Iris pigment epithelial cell (primary cell): ENCODE measurements around the gene MAN2B2.
A peak's percentile ranks its signal among the peaks of the same experiment; 100 is the strongest.
"Not testable (repeated sequence)": the region's sequence is repeated elsewhere in the genome, so short reads cannot be mapped to it uniquely, and the experiment has no call there.

Source experiments
- DNase-seq: peaks from one replicate; pipeline ENCODE4 v3.0.0-alpha.2; 2011; ENCODE audit warnings: low read depth

MAN2B2 gene

DNA sequence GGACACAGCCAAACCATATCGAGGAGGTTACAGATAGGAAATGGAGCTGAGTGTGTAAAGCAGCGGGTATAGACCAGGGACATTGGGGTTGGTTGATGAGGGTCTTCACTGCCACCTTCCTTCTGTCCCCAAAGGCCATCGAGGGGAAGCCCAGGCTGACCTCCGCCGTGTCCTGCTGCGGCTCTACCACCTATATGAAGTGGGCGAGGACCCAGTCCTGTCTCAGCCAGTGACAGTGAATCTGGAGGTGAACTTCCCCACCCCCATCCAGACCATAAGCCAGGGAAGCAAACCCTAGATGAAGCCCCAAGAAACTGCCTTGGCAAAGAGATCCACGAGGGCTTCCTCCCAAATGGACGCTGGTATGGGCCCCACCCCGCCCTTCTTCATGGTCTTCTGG lies 42.3 kb downstream of the MAN2B2 start:
- no peak for DNase-seq

DNA sequence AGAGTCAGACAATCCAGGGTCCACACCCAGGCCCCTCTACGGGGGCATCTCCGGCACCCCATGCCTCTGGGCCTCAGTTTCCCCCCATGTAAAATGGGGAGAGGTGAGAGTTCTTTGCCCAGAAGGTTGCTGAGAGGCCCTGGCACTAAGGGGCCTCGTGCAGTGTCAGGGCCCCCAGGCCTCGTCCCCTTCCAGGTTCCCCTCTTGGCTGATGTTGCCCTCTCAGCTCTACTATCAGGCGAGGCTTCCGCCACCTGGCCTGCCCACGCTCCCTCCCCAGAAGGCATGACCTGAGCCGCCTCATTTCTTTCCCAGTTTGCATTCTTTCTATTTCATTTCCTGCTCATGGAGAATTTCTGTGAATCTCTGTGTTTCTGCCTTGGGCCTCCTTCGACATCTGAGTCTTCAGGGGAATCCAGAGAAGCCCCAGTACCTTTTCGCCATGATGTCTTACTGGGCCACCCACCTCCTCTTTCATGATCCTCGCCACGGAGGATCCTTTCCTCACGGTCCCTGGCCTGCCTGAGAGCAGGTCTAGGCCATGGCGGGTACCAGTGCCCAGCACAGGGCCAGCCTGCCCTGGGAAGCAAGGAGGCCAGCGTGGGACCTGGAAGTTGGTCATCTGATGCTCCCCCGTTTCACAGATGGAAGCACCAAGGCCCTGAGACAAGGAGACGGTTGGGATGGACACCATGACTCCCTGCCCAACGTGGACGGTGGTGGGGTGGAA lies 43.6 kb downstream of the MAN2B2 start:
- DNase-seq, result no peak

DNA sequence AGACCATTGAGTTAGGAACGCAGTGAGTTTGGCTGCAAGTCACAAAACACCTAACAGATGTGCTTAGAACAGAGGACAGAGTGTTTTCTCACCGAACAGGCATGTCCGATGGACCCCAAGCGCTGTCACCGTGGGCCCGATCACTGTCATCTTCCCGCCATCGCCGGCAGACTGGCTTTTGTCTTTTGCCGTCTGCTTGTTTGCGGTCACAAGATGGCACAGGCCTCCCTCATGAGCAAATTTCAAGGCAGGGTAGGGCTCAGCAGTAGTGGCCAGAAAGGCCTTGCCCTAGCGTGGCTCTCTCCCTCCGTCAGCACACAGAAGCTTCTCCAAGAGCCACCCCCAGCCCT lies 44.1 kb downstream of the MAN2B2 start:
- DNase-seq, result no peak

DNA sequence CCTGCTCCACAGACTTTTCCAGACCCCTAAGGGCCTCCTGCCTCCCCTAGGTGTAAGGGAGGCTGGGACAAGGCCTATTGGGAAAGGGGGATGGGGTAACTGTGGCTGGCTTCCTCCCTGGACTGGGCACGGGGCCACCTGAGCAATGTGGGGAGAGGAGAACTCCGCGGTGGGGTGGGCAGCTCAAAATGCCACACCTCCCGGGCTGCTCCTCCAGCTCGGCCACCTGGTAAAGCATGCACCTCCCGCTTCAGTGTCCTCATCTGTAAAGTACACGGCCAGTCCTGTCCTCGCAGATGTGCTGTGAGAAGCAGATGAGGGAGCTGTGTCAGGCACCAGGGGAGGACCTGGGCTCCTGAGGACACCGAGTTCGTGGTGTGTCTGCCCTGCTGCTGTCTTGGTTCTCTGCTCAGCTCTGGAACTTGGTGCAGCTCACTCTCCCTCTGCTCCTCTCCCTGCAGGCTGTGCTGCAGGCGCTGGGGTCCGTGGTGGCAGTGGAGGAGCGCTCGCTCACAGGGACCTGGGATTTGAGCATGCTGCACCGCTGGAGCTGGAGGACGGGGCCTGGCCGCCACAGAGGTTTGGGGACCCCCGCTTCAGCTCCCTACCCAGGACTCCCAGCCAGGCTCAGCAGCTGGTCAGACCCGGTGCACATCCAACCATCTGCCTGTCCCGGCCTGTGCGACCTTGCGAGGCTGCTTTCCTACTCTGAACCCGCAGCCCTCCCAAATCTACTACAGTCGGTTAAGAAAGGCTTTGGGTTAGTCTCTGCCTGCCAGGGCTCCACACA lies 44.7 kb downstream of the MAN2B2 start:
- no peak for DNase-seq

DNA sequence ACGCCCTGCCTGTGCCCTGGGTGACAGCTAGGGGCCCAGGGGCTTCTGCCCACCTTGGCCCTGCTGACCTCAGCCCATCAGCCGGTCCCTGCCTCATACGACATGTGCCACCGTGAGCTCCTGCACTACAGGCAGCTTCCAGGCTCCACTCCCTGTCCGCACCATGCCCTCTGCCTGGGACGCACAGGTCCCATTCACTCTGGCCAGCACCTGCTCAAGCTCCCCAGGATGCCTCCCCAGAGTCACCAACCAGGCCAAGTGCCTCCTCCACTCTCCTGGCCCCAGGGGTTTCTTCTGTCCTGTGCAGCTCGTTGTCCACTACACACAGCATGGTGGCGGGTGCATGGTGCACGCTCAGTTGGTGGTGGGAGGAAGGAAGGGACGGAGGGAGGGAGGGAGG lies 45.3 kb downstream of the MAN2B2 start:
- no peak for DNase-seq

DNA sequence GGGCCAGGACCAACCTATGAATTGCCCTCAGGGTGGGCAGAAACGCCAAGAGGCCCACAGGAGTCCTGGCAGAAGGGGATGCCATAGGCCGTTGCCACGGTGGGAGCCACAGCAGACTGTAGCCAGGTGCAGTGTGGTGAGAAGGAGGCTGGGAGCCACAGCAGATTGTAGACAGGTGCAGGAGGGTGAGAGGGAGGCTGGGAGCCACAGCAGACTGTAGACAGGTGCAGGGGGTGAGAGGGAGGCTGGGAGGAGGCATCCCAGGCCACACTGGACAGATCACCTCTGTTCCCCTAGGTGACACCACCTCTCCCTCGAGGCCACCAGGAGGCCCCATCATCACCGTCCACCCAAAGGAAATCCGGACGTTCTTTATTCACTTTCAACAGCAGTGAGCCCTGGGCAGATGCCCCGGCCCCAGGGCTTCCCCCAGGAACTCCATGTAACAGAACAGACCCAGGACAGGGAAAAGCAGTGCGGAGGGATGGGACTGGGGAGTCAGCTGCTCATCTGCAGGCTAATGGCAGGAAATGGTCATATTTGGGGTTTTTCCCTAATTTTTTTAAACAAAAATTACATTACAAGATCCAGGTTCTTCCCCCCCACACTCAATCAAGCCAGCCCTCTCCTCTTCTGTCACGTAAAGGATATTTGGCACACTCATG lies 46.0 kb downstream of the MAN2B2 start:
- DNase-seq, result no peak

DNA sequence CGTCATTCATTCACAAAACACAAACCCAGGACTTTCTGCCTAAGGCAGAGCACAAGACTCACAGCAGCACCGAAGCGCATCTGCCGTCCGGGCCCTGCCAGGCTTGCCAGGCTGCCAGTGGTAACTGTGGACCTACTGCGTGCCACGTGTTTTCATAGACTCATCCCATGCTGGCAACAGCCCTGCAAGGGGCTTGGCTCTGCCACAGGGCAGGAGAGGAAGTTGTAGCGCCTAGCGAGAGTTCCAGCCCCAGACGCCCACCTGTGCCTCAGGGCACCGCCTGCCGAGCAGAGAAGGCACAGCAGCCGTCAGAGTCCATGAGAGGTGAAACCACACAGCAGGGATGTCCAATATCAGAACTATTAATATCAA lies 46.6 kb downstream of the MAN2B2 start:
- no peak for DNase-seq

DNA sequence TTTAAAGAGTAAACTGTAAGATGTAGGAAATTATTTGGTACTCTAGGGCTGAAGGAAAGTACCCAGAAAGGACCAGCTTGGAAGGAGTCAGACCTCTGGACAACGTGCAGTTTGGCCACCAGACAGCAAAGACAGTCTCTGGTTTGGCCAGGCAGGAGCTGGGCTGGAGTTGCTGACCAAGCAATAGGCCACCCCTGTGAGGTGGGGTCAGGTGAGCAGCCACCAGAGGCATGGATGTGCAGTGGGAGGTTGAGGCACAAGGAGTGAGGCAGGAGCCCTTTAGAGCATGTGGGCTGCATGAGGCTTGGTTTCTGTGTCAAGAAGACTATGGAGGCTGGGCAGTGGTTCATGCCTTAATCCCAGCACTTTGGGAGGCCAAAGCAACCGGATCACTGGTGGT lies 47.8 kb downstream of the MAN2B2 start:
- no peak for DNase-seq

DNA sequence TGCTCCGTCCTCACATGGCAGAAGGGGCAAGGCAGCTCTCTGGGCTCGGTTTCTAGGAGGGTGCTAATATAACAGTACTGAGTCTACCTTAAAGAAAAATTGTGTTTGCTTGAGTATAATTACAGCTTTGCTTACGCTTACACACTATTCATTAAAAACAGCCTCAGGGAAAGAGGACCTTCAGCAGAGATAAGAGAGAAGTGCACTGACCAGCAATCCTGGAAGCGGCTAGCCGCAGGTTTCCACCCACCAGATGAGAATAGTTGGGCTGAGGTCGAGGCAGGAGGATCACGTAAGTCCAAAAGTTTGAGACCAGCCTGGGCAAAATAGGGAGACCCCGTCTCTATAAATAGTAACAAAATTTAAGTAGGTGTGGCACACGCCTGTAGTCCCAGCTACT lies 50.3 kb downstream of the MAN2B2 start:
- no peak for DNase-seq

DNA sequence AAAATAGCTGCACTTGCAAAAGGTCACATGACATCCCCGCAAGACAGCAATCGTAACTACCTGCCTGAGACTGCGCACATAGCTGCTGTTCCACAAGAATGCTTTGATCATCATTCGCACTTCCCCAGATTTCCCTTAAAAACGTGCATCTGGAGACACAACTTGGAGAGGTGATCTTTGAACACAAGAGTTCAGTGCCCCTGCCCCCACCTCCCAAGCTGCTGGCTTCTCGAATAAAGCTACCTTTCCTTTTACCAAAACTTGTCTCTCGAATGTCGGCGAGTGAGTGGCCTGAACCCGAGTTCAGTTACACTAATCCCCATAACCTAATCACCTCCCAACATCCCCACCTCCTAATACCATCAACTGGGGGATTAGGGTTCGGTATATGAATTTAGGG lies 51.1 kb downstream of the MAN2B2 start:
- DNase-seq, result no peak

DNA sequence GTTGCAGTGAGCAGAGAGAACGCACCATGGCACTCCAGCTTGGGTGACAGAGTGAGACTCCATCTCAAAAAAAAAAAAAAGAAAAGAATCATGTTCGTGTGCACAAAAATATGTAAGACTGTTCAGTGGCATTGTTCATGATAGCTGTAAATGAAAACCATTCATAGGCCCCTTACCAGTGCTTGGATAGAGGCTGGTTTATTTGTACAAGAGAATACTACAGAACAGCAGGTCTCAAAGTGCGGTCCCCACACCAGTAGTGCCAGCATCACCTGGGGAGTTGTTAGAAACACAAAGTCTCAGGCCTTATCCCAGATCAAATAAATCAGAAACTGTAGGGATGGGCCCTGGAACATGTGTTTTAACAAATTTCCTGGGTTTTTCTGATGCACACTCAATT lies 52.8 kb downstream of the MAN2B2 start:
- DNase-seq, result no peak

DNA sequence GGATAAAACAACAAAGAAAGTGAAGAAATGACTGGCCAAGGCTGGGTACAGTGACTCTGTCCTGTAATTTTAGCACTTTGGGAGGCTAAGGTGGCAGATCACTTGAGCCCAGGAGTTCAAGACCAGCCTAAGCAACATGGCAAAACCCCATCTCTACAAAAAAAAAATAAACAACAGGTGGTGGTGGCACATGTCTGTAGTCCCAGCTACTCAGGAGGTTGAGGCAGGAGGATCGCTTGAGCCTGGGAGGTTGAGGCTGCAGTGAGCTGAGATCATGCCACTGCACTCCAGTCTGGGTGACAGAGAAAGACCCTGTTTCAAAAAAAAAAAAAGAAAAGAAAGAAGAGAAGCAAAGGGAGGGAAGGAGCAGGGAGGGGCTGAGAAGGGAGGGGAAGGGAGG lies 53.5 kb downstream of the MAN2B2 start:
- DNase-seq, result not testable (repeated sequence)

DNA sequence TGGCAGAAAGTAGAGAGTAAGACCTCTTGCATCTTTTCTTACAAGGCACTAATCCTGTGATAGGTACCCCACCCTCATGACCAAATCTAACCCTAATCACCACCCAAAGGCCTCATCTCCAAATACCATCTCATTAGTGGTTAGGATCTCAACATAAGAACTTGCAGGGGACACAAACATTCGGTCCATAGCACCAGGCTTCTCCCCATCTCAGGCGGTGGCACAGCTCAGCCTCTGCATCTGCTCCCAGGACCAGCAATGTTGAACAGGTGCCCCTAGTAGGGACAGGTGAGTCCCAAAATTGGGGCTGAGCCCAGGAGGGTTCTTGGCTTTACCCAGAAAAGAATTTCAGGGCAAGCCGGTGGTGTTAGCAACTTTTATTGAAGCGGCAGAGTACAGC lies 57.1 kb downstream of the MAN2B2 start:
- DNase-seq, result no peak

DNA sequence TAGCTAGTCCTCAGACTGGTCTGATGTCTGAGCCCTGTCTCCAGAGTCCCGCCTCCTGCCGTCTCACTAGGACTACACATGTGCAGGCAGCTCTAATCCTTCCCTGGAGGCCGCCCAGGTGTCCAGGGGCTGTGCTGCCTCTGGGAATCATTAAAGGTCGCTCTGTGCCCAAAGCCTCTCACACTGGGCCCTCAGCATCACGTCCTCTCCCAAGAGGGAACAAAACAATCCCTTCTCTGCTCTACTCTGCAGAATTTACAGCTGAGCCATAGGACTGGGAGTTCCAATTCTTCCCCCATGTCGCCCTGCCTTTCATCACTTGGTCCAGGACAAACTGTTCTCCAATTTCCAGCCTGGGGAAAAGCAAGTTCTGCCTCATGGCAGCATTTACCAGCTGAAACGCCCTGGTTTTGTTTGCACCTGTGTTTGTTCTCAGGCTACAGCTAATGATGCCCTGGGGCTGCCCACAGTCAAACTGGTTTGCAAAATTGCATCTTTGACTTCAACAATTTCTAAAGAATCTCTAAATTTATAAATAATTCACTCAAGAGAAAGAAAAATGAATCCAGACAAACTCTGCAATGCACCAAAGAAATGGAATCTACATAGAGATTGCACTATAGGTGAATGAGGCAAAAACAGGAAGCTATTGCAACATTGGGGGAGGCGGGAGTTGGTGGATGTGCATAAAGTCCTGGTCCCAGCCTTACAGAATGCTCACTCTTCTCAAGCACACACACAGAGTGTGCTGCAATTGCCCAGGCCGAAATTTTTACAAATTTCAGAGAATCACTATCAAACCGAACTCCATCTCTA lies 58.3 kb downstream of the MAN2B2 start:
- peak; percentile 73 for DNase-seq

DNA sequence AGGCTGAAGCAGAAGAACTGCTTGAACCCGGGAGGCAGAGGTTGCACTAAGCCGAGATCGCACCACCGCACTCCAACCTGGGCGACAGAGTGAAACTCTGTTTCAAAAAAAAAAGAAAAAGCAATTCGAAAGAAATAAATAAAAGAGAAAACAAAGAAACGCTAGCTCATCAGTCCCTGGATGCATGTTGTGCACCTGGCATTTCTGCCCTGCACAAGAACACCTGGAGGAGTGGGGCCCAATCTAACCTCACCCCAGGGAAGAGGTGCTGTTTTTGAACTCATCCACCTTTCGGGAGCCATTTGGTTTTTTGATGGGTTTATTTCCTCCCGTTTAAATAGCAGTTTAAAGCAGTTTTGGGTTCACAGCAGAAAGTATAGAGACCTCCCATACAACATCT lies 59.8 kb downstream of the MAN2B2 start:
- no peak for DNase-seq

DNA sequence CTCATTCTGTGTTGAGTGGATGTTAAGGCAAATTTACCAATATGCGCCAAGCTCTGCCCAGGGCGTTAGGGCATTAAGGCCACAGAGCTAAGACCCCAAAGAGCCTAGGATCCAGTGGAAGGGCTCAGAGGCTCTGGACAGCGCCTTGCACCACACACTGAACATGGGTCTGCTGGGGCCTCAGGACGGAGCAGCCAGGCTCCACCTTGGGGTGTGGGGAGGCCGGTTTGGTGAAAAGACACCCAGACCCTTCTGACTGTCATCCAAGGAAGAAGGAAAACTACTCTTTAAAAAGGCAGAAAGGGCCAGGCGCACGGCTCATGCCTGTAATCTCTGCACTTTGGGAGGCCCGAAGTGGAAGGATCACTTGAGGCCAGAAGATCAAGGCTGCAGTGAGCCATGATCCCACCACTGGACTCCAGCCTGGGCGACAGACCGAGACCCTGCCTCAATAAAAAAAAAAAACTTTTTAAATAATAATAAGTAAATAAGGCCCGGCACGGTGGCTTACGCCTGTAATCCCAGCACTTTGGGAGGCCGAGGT lies 64.2 kb downstream of the MAN2B2 start:
- DNase-seq, result no peak

DNA sequence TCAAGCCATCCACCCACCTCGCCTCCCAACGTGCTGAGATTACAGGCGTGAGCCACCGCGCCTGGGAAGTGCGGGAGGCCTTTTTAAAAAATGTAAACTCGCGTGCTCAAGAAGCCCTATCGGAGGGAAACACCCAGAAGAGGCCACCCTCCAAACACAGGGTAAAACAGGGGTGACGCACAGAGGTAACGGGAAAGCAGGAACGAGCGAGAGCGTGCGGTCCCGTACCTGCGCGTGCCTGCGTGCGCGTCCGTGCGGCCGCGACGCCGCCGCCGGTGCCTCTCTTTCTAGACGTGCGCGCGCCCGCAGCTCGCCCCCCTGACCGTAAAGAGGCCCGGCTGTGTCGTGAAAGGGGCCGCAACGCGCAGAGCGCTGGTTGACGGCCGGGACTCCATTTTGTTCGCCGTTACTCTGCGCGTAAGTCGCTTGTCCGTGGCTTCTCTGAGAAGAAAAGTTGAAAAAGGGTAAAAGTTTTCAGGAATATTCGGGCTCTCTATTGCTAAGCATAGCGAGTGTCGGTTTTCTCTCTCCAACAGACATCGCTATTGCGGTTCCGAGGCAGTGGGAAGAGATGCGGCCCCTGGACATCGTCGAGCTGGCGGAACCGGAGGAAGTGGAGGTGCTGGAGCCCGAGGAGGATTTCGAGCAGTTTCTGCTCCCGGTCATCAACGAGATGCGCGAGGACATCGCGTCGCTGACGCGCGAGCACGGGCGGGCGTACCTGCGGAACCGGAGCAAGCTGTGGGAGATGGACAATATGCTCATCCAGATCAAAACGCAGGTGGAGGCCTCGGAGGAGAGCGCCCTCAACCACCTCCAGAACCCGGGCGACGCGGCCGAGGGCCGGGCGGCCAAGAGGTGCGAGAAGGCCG lies 65.5 kb downstream of the MAN2B2 start, which contains the start of gene MRFAP1:
Gene MRFAP1 (plus strand): TSS at position 394 of the 872 bp plus-strand sequence. CDS start 178 bp downstream, at position 572.
- DNase-seq, result peak; percentile 98

DNA sequence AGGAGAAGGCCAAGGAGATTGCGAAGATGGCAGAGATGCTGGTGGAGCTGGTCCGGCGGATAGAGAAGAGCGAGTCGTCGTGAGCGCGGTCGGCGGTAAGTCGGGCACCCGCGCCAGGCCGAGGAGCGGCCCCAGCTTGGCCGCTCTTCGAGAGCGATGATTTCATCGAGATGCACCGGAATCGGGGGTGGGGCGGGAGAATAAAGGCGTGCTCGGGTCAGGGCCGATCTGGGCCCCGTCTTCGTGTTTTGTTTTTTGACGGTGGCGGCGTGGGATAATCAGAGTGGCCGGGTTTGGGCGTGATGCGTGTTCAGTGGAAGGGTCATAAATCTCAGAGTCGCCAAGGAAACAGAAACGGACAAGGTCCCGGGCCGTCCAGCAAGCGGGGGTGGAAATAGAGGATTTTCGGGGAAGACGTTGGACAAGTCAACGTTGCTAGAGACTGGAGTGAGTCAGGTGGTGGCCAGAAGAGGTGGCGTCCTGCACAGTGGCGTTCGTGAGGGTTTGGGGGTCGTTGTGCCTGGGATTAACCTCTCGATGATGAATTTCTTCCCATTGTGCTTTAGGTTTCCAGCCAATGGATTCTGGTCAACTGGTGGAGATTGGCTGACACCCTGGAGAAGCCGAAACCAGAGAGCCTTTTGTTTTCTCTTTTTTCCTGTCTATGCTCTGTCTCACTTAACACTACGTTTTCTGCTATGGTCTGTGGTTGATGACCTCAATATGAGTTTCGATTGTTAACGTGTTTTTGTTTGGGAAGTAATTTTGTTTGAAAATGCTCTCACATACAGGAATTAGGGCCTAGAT lies 66.4 kb downstream of the MAN2B2 start:
- DNase-seq, result peak; percentile 62

DNA sequence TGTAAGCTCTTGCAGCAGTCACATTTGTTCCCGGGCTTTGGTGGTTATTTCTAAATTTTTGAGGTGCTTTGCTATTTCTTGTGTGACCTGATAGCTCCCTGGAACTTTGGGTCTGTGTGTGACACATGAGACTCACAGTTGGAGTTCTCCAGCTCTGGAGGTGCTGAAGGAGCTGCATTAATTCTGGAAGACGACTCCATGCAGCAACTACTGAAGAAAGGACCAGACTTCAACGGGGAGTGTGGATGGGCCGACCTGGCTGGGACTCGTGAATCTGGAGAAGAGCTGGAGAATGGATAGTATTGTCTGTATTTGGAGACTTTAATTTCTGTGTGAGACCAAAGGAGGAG lies 67.0 kb downstream of the MAN2B2 start:
- DNase-seq, result peak; percentile 38

DNA sequence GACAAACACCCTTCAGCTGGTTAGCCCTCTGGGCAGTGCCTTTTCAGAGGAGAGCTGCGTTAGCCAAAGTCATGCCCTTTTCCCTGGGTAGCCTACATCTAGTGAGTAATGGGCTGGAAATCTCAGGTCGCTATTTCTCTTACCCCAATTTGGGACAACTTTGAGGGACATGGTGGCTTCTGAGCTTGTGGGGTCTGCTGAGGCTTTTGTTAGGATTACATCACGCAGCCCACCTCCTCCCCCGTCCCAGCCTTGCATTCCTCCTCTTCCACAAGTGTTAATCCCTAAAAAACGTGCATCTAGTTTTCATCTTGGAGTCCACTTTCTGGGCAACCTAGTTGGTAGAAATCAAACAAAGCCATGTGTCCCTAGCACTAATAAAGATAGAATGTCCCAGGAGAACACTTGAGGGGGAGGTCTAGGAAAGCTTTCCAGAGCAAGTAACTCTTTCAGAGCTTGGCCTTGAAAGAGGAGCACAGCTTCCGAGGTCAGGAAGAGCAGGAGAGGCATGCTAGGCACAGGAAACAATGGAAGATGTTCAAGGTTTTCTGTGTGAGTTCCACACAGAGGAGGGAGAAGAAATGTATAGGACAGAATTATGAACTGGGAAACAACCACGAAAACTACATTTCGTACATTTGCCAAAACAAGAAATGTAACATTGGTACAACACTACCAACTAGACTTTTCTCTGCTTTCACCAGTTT lies 68.3 kb downstream of the MAN2B2 start:
- no peak for DNase-seq
